ENCODE results near the gene ECSIT.
"Not testable (repeated sequence)": the region's sequence is repeated elsewhere in the genome, so short reads cannot be mapped to it uniquely, and the experiment has no call there.

Gene ECSIT

GRCh38 chr19:11499220-11499726 is 29.7 kb downstream of the ECSIT start:
- DNase-seq: no peak

- DNase-seq: peak; percentile 62
Measured at GRCh38 chr19:11496391-11497163, 32.4 kb downstream of the ECSIT start.

GRCh38 chr19:11495885-11496284 is 33.0 kb downstream of the ECSIT start:
- no peak for DNase-seq

- no peak for DNase-seq
Measured at GRCh38 chr19:11495481-11495880, 33.5 kb downstream of the ECSIT start.

GRCh38 chr19:11494634-11495285 is 34.2 kb downstream of the ECSIT start:
- no peak for DNase-seq

- no peak for DNase-seq
Measured at GRCh38 chr19:11489378-11489777, 39.6 kb downstream of the ECSIT start.

- DNase-seq: no peak
Measured at GRCh38 chr19:11486661-11487503, 42.1 kb downstream of the ECSIT start.

GRCh38 chr19:11485245-11485837 is 43.6 kb downstream of the ECSIT start:
- no peak for DNase-seq

GRCh38 chr19:11483366-11484111 is 45.4 kb downstream of the ECSIT start:
- DNase-seq: no peak

- peak; percentile 82 for DNase-seq
Measured at GRCh38 chr19:11482384-11483050, 46.4 kb downstream of the ECSIT start.

GRCh38 chr19:11481534-11482383 is 47.2 kb downstream of the ECSIT start:
- peak; percentile 49 for DNase-seq

- no peak for DNase-seq
Measured at GRCh38 chr19:11480715-11481533, 48.0 kb downstream of the ECSIT start, which contains the start of gene ELAVL3. Gene ELAVL3 (minus strand): TSS chr19:11481046. CDS start chr19:11480608, 438 bp downstream.

- DNase-seq: no peak
Measured at GRCh38 chr19:11479898-11480714, 48.8 kb downstream of the ECSIT start.

- no peak for DNase-seq
Measured at GRCh38 chr19:11479090-11479897, 49.6 kb downstream of the ECSIT start.

- no peak for DNase-seq
Measured at GRCh38 chr19:11478167-11479089, 50.5 kb downstream of the ECSIT start.

GRCh38 chr19:11475861-11476260 is 53.1 kb downstream of the ECSIT start:
- DNase-seq: no peak

- not testable (repeated sequence) for DNase-seq
Measured at GRCh38 chr19:11475343-11475742, 53.6 kb downstream of the ECSIT start.

All from activated CD4-positive, alpha-beta T cell treated with anti-CD3 and anti-CD28 coated beads, Interleukin-2, amount 50 U/mL, for 1 hour (primary cell).